H9 (cell line): ENCODE measurements around the gene RGS16. TPM values are rescaled to one million over a fixed set of nuclear protein-coding genes. Genes with fewer than 3 reads are reported as not detected.

Experiments used
- DNase-seq: peaks from one replicate; pipeline ENCODE4 v3.0.0-alpha.2; 2017
- H2AFZ ChIP-seq: one replicate; pipeline ENCODE4 v1.6.1; 2013; ENCODE audit warnings: mild to moderate bottlenecking, low read length, control low read depth, moderate library complexity
- H2AK5ac ChIP-seq: 2 replicates; pipeline ENCODE4 v1.6.1; 2013; ENCODE audit warnings: low read length, control low read depth, mixed read lengths; ENCODE audit not compliant: insufficient read length
- H2BK120ac ChIP-seq: one replicate; pipeline ENCODE4 v1.6.1; 2013; ENCODE audit warnings: low read depth, mild to moderate bottlenecking, low read length, control low read depth, inconsistent platforms; ENCODE audit not compliant: poor library complexity, severe bottlenecking
- H2BK12ac ChIP-seq: 2 replicates; pipeline ENCODE4 v1.6.1; 2013; ENCODE audit warnings: low read length, control low read depth, mixed read lengths, low read depth; ENCODE audit not compliant: insufficient read length
- H2BK15ac ChIP-seq: 2 replicates; pipeline ENCODE4 v1.6.1; 2013; ENCODE audit warnings: low read depth, low read length, control low read depth
- H2BK20ac ChIP-seq: one replicate; pipeline ENCODE4 v1.6.1; 2013; ENCODE audit warnings: low read depth, mild to moderate bottlenecking, low read length, control low read depth, inconsistent platforms; ENCODE audit not compliant: poor library complexity, severe bottlenecking
- H2BK5ac ChIP-seq: 2 replicates; pipeline ENCODE4 v1.6.1; 2013; ENCODE audit warnings: low read length, control low read depth, mixed read lengths; ENCODE audit not compliant: insufficient read length
- H3K14ac ChIP-seq: 2 replicates; pipeline ENCODE4 v1.6.1; 2013; ENCODE audit warnings: low read length, control low read depth; ENCODE audit not compliant: insufficient read depth
- H3K18ac ChIP-seq: 2 replicates; pipeline ENCODE4 v1.6.1; 2013; ENCODE audit warnings: low read depth, mild to moderate bottlenecking, mixed read lengths, low read length, control low read depth; ENCODE audit not compliant: insufficient read length
- H3K23ac ChIP-seq: 2 replicates; pipeline ENCODE4 v1.6.1; 2013; ENCODE audit warnings: low read length, control low read depth, mixed read lengths, low read depth; ENCODE audit not compliant: insufficient read length
- H3K23me2 ChIP-seq: 2 replicates; pipeline ENCODE4 v1.6.1; 2013; ENCODE audit warnings: low read depth, mild to moderate bottlenecking, mixed read lengths, low read length, control low read depth; ENCODE audit not compliant: insufficient read length, poor library complexity, severe bottlenecking
- H3K27ac ChIP-seq: 2 replicates; pipeline ENCODE4 v1.5.1; 2013; ENCODE audit warnings: low read length, control low read depth, mixed read lengths, low read depth; ENCODE audit not compliant: insufficient read length
- H3K27me3 ChIP-seq: 2 replicates; pipeline ENCODE4 v1.6.1; 2013; ENCODE audit warnings: low read length, control low read depth, inconsistent platforms; ENCODE audit not compliant: insufficient read depth
- H3K4ac ChIP-seq: 2 replicates; pipeline ENCODE4 v1.6.1; 2013; ENCODE audit warnings: low read depth, mild to moderate bottlenecking, control low read depth, inconsistent platforms, low read length, moderate library complexity
- H3K4me1 ChIP-seq: 2 replicates; pipeline ENCODE4 v1.6.1; 2013; ENCODE audit warnings: low read length, control low read depth, inconsistent platforms; ENCODE audit not compliant: insufficient read depth
- H3K4me2 ChIP-seq: 2 replicates; pipeline ENCODE4 v1.6.1; 2013; ENCODE audit warnings: low read length, control low read depth, mixed read lengths; ENCODE audit not compliant: insufficient read length, insufficient read depth
- H3K56ac ChIP-seq: 2 replicates; pipeline ENCODE4 v1.6.1; 2013; ENCODE audit warnings: low read depth, mild to moderate bottlenecking, mixed read lengths, low read length, control low read depth; ENCODE audit not compliant: insufficient read length
- H3K79me1 ChIP-seq: 2 replicates; pipeline ENCODE4 v1.6.1; 2013; ENCODE audit warnings: low read depth, mild to moderate bottlenecking, moderate library complexity, low read length, control low read depth, inconsistent platforms; ENCODE audit not compliant: insufficient read depth, poor library complexity, severe bottlenecking
- H3K79me2 ChIP-seq: 2 replicates; pipeline ENCODE4 v1.6.1; 2013; ENCODE audit warnings: low read length, control low read depth, inconsistent platforms; ENCODE audit not compliant: insufficient read depth
- H3K9ac ChIP-seq: 2 replicates; pipeline ENCODE4 v1.6.1; 2013; ENCODE audit warnings: low read length, control low read depth, mixed read lengths; ENCODE audit not compliant: insufficient read length; ENCODE audit errors: extremely low read depth
- H3K9me3 ChIP-seq: one replicate; pipeline ENCODE4 v1.6.1; 2013; ENCODE audit warnings: low read depth, low read length, inconsistent platforms; ENCODE audit not compliant: control insufficient read depth
- H3T11ph ChIP-seq: one replicate; pipeline ENCODE4 v1.6.1; 2013; ENCODE audit warnings: mild to moderate bottlenecking, low read length, control low read depth, inconsistent platforms
- H4K20me1 ChIP-seq: one replicate; pipeline ENCODE4 v1.6.1; 2013; ENCODE audit not compliant: control insufficient read depth, insufficient read length, insufficient read depth
- H4K5ac ChIP-seq: 2 replicates; pipeline ENCODE4 v1.6.1; 2013; ENCODE audit warnings: low read depth, mild to moderate bottlenecking, mixed read lengths, low read length, control low read depth; ENCODE audit not compliant: insufficient read length
- H4K8ac ChIP-seq: replicated peaks from 2 replicates; pipeline ENCODE4 v1.6.1; 2013; ENCODE audit warnings: low read length, control low read depth, mixed read lengths, low read depth; ENCODE audit not compliant: insufficient read length
- H4K91ac ChIP-seq: 2 replicates; pipeline ENCODE4 v1.6.1; 2013; ENCODE audit warnings: low read depth, mild to moderate bottlenecking, moderate library complexity, mixed read lengths, low read length, control low read depth; ENCODE audit not compliant: insufficient read length
- H3K27ac Mint-ChIP-seq, 3 experiments: 2 replicates in 2 of 3; 3 replicates in 1 of 3; pipeline ENCODE4 v1.8.0; 2020 to 2021; ENCODE audit warnings: mixed read lengths in 3 of 3, mild to moderate bottlenecking in 1 of 3, moderate library complexity in 1 of 3
- H3K27me3 Mint-ChIP-seq: 2 replicates; pipeline ENCODE4 v1.8.0; 2021; ENCODE audit warnings: low read depth, mild to moderate bottlenecking, moderate library complexity, mixed read lengths
- H3K36me3 Mint-ChIP-seq, 3 experiments: 2 replicates in 2 of 3; 3 replicates in 1 of 3; pipeline ENCODE4 v1.8.0; 2020 to 2021; ENCODE audit warnings: low read depth in 3 of 3, mixed read lengths in 3 of 3; ENCODE audit not compliant: insufficient read depth in 1 of 3
- H3K4me1 Mint-ChIP-seq, 2 experiments: 2 replicates each; pipeline ENCODE4 v1.8.0; 2020; ENCODE audit warnings: mixed read lengths in 2 of 2
- H3K4me3 Mint-ChIP-seq, 2 experiments: 2 replicates in 1 of 2; 3 replicates in 1 of 2; pipeline ENCODE4 v1.8.0; 2020 to 2021; ENCODE audit warnings: mild to moderate bottlenecking in 2 of 2, mixed read lengths in 2 of 2, moderate library complexity in 1 of 2
- H3K9me3 Mint-ChIP-seq, 2 experiments: 2 replicates in 1 of 2; 3 replicates in 1 of 2; pipeline ENCODE4 v1.8.0; 2020; ENCODE audit warnings: mild to moderate bottlenecking in 2 of 2, mixed read lengths in 2 of 2, moderate library complexity in 1 of 2
- CTCF ChIP-seq: fragments of 200-600 bp; sonication (generic); conservative IDR thresholded peaks from 3 replicates; pipeline ENCODE4 v1.8.0; 2021; ENCODE audit warnings: antibody characterized with exemption, mild to moderate bottlenecking
- WGBS: extraction: QIAGEN DNeasy Blood & Tissue Kit; methylation state at CpG from one replicate; pipeline ENCODE4 v1.1.7; 2013; ENCODE audit warnings: missing lambda C conversion rate, low lambda C conversion rate, mixed read lengths; ENCODE audit not compliant: insufficient read length; ENCODE audit errors: extremely low coverage; 5-methylcytosine and 5-hydroxymethylcytosine counted together
- total RNA-seq: library from RNA; stranded (reverse); gene quantifications from 2 replicates; pipeline ENCODE4 v1.2.1, GENCODE V29; 2021

Gene RGS16
- total RNA-seq, 1 experiment from 2014 or later = 6.9 TPM

GRCh38 chr1:182567629-182568028 lies 36.6 kb downstream of the RGS16 start:
- no peak overlapping the region for H3K23ac ChIP-seq
- H2BK20ac ChIP-seq = no peak overlapping the region
- no peak overlapping the region for H3K4me2 ChIP-seq
- Mint-ChIP-seq H3K27ac (no peak overlapping the region), H3K4me3 (no peak overlapping the region), H3K36me3 (no peaks in the 10 kb centered on the region; a peak in 1 of 7 replicates), H3K9me3 (peaks cover 0 to 2% of the 10 kb centered on the region in 2 experiments; a peak in 2 of 5 replicates), H3K4me1 (peaks cover 0 to 4% of the 10 kb centered on the region in 2 experiments; a peak in 2 of 4 replicates), H3K27me3 (no peaks in the 10 kb centered on the region)
- no peak overlapping the region for H2AK5ac ChIP-seq
- no peak overlapping the region for H3K27ac ChIP-seq
- no peaks in the 10 kb centered on the region for H3K4me1 ChIP-seq
- H3T11ph ChIP-seq = no peak overlapping the region
- no peaks in the 10 kb centered on the region for H4K20me1 ChIP-seq
- TF ChIP-seq CTCF = no peak
- no peak overlapping the region for H4K8ac ChIP-seq
- no peak overlapping the region for H3K14ac ChIP-seq
- H4K91ac ChIP-seq = no peak overlapping the region
- H2BK5ac ChIP-seq = no peak overlapping the region
- H2BK12ac ChIP-seq = no peak overlapping the region
- no peak overlapping the region for H2BK15ac ChIP-seq
- no peak overlapping the region for H4K5ac ChIP-seq
- no peak for DNase-seq
- no peak overlapping the region for H3K18ac ChIP-seq
- H3K27me3 ChIP-seq = no peaks in the 10 kb centered on the region
- WGBS = no CpG with 5 or more reads among the region's 5 CpGs
- no peaks in the 10 kb centered on the region for H3K79me1 ChIP-seq
- no peak overlapping the region for H3K4ac ChIP-seq
- no peaks in the 10 kb centered on the region for H3K79me2 ChIP-seq
- no peaks in the 10 kb centered on the region for H3K9me3 ChIP-seq
- no peak overlapping the region for H3K56ac ChIP-seq
- no peaks in the 10 kb centered on the region for H3K23me2 ChIP-seq
- H2AFZ ChIP-seq = no peak overlapping the region
- H2BK120ac ChIP-seq = no peak overlapping the region
- no peak overlapping the region for H3K9ac ChIP-seq
